Measurements from ENCODE around the gene LBP. TPM values are rescaled to one million over a fixed set of nuclear protein-coding genes. Genes with fewer than 3 reads are reported as not detected.
A peak's percentile ranks its signal among the peaks of the same experiment; 100 is the strongest.

The LBP gene
- total and polyA plus RNA-seq, 2 donors (not counting 1 experiment from before 2014, with no cell fraction given), result 0.08 to 0.17 TPM

DNA sequence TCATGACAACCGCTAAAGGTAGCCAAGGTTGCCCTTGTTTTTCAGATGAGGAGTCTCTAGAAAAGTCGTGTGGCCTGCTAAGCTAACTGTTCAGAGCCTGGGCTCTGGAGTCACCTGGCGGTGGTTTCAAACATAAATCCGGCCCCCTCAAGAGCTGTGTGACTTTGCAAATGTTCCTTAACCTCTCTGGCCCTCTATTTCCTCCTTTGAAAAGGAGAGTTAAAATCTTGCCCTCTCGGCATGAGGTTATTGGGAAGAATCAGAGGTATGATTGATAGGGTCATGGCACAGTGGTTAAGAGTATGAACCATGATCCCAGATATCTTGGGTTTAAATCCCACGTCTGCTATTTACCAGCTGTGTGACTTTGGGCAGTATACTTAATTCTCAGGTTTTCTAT, 5.6 kb upstream of the LBP start:
- no peak overlapping the region for H2AFZ ChIP-seq (ENCODE audit: low read length)

DNA sequence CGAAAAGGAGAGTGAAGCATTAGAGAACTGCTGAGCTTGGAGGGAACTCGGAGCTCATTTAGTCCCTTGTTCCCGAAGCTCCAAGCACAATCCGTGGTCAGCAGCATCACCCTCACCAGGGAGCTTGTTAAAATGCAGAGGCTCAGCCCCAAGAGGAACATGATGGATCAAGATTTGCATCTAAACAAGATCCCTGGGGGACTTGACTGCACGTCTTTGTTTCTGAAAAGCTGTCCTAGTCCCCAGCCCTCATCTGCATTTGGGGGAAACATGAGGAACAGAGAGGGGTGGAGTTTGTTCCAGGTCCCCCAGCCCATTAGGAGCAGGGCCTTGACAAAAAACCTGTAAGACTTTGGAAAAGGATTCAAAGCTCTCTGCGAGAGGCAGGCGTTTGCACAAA, 4.1 kb upstream of the LBP start:
- peaks cover 8% of the 10 kb centered on the region for H3K27me3 ChIP-seq (ENCODE audit: control insufficient read depth, insufficient read depth, low read length)

More for the DNA sequence above, 5.6 kb upstream of the LBP start:
- no peak overlapping the region for H3K4me3 ChIP-seq (replicated peaks in 1 of 4; ENCODE audit: control extremely low read depth in 1 of 4, insufficient read depth in 1 of 4, low read depth in 3 of 4, low read length in 4 of 4)
- peaks cover 8% of the 10 kb centered on the region for H3K27me3 ChIP-seq (ENCODE audit: control insufficient read depth, insufficient read depth, low read length)
- DNase-seq (ENCODE audit: low read depth in 2 of 2), result no peak
- no peak overlapping the region for H3K4me2 ChIP-seq (ENCODE audit: extremely low read depth, insufficient read depth, low read length)
- H3K9ac ChIP-seq (ENCODE audit: insufficient read depth, low read length), result no peak overlapping the region
- TF ChIP-seq, protein P1, sequence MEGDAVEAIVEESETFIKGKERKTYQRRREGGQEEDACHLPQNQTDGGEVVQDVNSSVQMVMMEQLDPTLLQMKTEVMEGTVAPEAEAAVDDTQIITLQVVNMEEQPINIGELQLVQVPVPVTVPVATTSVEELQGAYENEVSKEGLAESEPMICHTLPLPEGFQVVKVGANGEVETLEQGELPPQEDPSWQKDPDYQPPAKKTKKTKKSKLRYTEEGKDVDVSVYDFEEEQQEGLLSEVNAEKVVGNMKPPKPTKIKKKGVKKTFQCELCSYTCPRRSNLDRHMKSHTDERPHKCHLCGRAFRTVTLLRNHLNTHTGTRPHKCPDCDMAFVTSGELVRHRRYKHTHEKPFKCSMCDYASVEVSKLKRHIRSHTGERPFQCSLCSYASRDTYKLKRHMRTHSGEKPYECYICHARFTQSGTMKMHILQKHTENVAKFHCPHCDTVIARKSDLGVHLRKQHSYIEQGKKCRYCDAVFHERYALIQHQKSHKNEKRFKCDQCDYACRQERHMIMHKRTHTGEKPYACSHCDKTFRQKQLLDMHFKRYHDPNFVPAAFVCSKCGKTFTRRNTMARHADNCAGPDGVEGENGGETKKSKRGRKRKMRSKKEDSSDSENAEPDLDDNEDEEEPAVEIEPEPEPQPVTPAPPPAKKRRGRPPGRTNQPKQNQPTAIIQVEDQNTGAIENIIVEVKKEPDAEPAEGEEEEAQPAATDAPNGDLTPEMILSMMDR (conservative IDR thresholded peaks at IDR 0.05 in 1 of 2, IDR thresholded peaks at IDR 0.05 in 1 of 2; ENCODE audit: low read depth in 1 of 2, low read length in 2 of 2), result no peak
- no peak for TF ChIP-seq EZH2 (IDR thresholded peaks at IDR 0.05; ENCODE audit: low read length, missing control alignments)
- H3K27ac ChIP-seq (ENCODE audit: insufficient read depth, low read length), result no peak overlapping the region
- no peaks in the 10 kb centered on the region for H3K36me3 ChIP-seq (ENCODE audit: control insufficient read depth, insufficient read depth, low read length)
- H3K4me1 ChIP-seq (ENCODE audit: control insufficient read depth, extremely low read depth, insufficient read depth, low read length), result no peaks in the 10 kb centered on the region
- no peaks in the 10 kb centered on the region for H3K79me2 ChIP-seq (ENCODE audit: control insufficient read depth, insufficient read depth, low read length)
- H3K9me3 ChIP-seq (ENCODE audit: control insufficient read depth, insufficient read depth, low read depth, low read length), result no peaks in the 10 kb centered on the region
- H4K20me1 ChIP-seq (ENCODE audit: control insufficient read depth, extremely low read depth, insufficient read depth, low read length), result no peaks in the 10 kb centered on the region

DNA sequence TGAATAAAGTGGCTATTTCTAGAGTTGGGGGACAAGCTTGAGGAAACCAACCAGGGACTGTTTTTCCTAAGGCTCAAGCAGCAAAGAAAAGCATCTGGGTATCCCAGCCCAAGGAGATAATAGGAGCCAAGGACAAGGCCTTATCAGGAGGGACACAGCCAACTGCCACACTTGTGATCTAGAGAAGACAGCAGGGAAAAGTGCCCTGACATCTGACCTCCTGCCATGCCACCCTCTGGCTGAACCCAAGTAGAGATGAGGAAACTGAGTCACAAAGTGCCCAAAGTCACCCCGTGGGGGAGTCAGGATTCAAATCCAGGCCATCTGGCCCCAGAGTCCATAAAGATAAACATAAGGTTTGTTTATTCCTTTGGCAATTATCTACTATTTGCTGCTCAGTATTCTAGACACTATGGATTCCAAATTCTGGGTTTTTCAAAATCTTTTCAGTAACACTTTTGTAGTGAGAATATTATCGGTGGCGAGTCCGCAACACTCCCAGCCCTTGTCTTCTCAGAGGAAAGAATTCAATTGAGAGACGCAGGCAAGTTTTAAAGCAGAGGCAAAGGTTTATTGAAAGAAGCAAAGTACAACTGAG, 3.5 kb upstream of the LBP start:
- H3K4me3 ChIP-seq (replicated peaks in 1 of 4; ENCODE audit: control extremely low read depth in 1 of 4, insufficient read depth in 1 of 4, low read depth in 3 of 4, low read length in 4 of 4), result peak overlapping the region in 2 of 4 experiments; percentile 11 to 24
- H3K27me3 ChIP-seq (ENCODE audit: control insufficient read depth, insufficient read depth, low read length), result peaks cover 8% of the 10 kb centered on the region
- no peaks in the 10 kb centered on the region for H4K20me1 ChIP-seq (ENCODE audit: control insufficient read depth, extremely low read depth, insufficient read depth, low read length)
- no peak for DNase-seq (ENCODE audit: low read depth in 2 of 2)
- no peaks in the 10 kb centered on the region for H3K79me2 ChIP-seq (ENCODE audit: control insufficient read depth, insufficient read depth, low read length)
- peak overlapping the region; percentile 64 for H2AFZ ChIP-seq (ENCODE audit: low read length)
- H3K4me1 ChIP-seq (ENCODE audit: control insufficient read depth, extremely low read depth, insufficient read depth, low read length), result no peaks in the 10 kb centered on the region
- H3K36me3 ChIP-seq (ENCODE audit: control insufficient read depth, insufficient read depth, low read length), result no peaks in the 10 kb centered on the region
- H3K9me3 ChIP-seq (ENCODE audit: control insufficient read depth, insufficient read depth, low read depth, low read length), result no peaks in the 10 kb centered on the region
- H3K4me2 ChIP-seq (ENCODE audit: extremely low read depth, insufficient read depth, low read length), result peak overlapping the region; percentile 29
- no peak overlapping the region for H3K27ac ChIP-seq (ENCODE audit: insufficient read depth, low read length)
- TF ChIP-seq, protein P1 (conservative IDR thresholded peaks at IDR 0.05 in 1 of 2, IDR thresholded peaks at IDR 0.05 in 1 of 2; ENCODE audit: low read depth in 1 of 2, low read length in 2 of 2), result no peak
- no peak for TF ChIP-seq EZH2 (IDR thresholded peaks at IDR 0.05; ENCODE audit: low read length, missing control alignments)
- no peak overlapping the region for H3K9ac ChIP-seq (ENCODE audit: insufficient read depth, low read length)

More for the DNA sequence above, 4.1 kb upstream of the LBP start:
- Histone ChIP-seq H2AFZ (ENCODE audit: low read length) (no peak overlapping the region), H3K4me2 (ENCODE audit: extremely low read depth, insufficient read depth, low read length) (no peak overlapping the region), H3K79me2 (ENCODE audit: control insufficient read depth, insufficient read depth, low read length) (no peaks in the 10 kb centered on the region), H3K9ac (ENCODE audit: insufficient read depth, low read length) (no peak overlapping the region), H3K36me3 (ENCODE audit: control insufficient read depth, insufficient read depth, low read length) (no peaks in the 10 kb centered on the region), H3K27ac (ENCODE audit: insufficient read depth, low read length) (no peak overlapping the region), H3K4me1 (ENCODE audit: control insufficient read depth, extremely low read depth, insufficient read depth, low read length) (no peaks in the 10 kb centered on the region), H3K4me3 (replicated peaks in 1 of 4; ENCODE audit: control extremely low read depth in 1 of 4, insufficient read depth in 1 of 4, low read depth in 3 of 4, low read length in 4 of 4) (no peak overlapping the region), H4K20me1 (ENCODE audit: control insufficient read depth, extremely low read depth, insufficient read depth, low read length) (no peaks in the 10 kb centered on the region), H3K9me3 (ENCODE audit: control insufficient read depth, insufficient read depth, low read depth, low read length) (no peaks in the 10 kb centered on the region)
- no peak for DNase-seq (ENCODE audit: low read depth in 2 of 2)
- TF ChIP-seq, protein P1 (conservative IDR thresholded peaks at IDR 0.05 in 1 of 2, IDR thresholded peaks at IDR 0.05 in 1 of 2; ENCODE audit: low read depth in 1 of 2, low read length in 2 of 2), result no peak
- no peak for TF ChIP-seq EZH2 (IDR thresholded peaks at IDR 0.05; ENCODE audit: low read length, missing control alignments)

Data from fibroblast of lung (primary cell).